ENCODE results near the gene MYCBPAP.

MYCBPAP gene

DNA sequence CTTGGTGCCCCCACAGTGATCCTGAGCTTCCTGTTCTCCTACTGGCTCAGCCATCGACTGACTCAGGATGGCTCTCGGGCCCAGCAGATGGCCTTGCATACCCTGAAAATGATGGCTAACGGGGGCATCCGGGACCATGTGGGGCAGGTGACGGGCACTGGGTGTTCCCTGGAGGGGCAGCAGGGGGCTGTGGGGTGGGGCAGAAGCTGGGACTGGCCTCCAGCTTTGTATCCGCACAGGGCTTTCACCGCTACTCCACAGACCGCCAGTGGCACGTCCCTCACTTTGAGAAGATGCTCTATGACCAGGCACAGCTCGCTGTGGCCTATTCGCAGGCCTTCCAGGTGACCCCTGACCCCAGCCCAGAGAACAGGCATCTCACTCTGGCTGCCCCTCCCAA lies 41.7 kb downstream of the MYCBPAP start:
- DNase-seq (ENCODE audit: low read depth in 1 of 2, low spot score in 1 of 2), result no peak

DNA sequence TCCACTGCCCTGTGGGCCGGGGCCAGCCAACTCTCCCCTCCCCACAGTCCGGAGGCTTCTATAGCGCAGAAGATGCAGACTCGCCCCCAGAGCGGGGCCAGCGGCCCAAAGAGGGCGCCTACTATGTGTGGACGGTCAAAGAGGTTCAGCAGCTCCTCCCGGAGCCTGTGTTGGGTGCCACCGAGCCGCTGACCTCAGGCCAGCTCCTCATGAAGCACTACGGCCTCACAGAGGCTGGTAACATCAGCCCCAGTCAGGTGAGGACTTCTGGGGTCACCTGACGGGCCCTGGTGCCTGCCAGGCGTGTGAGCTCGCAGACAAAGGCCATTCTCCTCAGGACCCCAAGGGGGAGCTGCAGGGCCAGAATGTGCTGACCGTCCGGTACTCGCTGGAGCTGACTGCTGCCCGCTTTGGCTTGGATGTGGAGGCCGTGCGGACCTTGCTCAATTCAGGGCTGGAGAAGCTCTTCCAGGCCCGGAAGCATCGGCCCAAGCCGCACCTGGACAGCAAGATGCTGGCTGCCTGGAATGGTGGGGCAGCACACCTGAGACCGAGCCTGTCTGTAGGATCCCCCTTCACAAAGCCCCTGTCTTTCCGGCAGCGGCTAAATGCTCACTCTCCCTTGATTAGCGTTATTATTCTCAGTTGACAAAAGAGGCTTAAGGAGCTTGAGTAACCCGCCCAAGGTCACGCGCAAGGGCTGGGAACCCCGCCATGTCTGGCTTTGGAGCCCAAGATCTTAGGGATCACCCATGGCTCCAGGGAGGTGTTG lies 42.6 kb downstream of the MYCBPAP start:
- DNase-seq (ENCODE audit: low read depth in 1 of 2, low spot score in 1 of 2), result no peak

- DNase-seq (ENCODE audit: low read depth in 1 of 2, low spot score in 1 of 2), result no peak
Observed at GRCh38 chr17:50551433-50551815, 43.2 kb downstream of the MYCBPAP start.

GRCh38 chr17:50551884-50552283 lies 43.6 kb downstream of the MYCBPAP start:
- no peak for DNase-seq (ENCODE audit: low read depth in 1 of 2, low spot score in 1 of 2)

GRCh38 chr17:50554201-50554600 lies 46.0 kb downstream of the MYCBPAP start:
- no peak for DNase-seq (ENCODE audit: low read depth in 1 of 2, low spot score in 1 of 2)

GRCh38 chr17:50556803-50557202 lies 48.6 kb downstream of the MYCBPAP start:
- no peak for DNase-seq (ENCODE audit: low read depth in 1 of 2, low spot score in 1 of 2)

DNA sequence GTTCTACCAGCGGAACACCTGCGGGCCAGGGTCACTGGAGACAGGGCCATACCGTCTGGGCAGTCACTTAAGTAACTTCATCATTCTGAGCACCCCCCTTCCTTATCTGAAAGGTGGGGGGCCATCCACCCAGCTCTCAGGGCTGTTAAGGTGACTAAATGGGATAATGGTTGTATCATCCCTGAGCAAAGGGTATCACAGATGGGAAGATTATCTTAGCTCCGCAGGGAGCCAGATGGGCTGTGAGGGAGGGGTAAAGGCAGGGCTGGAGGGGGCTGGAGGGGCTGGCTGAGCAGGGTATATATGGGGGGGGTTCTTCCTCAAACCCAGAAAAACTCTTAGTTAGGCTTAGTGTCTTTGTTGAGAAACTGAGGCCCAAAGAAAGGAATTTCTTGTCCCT lies 49.4 kb downstream of the MYCBPAP start:
- no peak for DNase-seq (ENCODE audit: low read depth in 1 of 2, low spot score in 1 of 2)

- DNase-seq (ENCODE audit: low read depth in 1 of 2, low spot score in 1 of 2), result no peak
Observed at GRCh38 chr17:50558091-50558490, 49.9 kb downstream of the MYCBPAP start.

DNA sequence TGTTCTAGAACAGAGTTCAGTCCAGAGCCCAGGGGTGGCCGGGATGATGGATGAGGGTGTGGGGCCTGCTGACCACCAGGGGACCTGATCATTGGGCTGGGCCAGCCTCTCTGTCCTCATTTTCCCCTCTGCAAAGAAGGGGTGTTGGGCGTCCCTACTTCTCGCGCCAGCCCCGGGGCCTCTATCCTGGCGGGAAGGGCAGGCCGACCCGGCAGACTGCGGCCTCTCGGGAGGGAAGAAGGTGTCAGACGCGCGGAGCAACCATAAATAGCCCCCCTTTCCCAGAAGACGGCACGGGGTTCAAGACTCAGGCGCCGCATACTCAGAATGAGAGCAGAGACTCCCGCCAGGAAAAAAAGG lies 50.3 kb downstream of the MYCBPAP start:
- DNase-seq (ENCODE audit: low read depth in 1 of 2, low spot score in 1 of 2), result no peak

GRCh38 chr17:50558941-50559614 lies 50.8 kb downstream of the MYCBPAP start:
- no peak for DNase-seq (ENCODE audit: low read depth in 1 of 2, low spot score in 1 of 2)

GRCh38 chr17:50559674-50560184 lies 51.5 kb downstream of the MYCBPAP start:
- no peak for DNase-seq (ENCODE audit: low read depth in 1 of 2, low spot score in 1 of 2)

DNA sequence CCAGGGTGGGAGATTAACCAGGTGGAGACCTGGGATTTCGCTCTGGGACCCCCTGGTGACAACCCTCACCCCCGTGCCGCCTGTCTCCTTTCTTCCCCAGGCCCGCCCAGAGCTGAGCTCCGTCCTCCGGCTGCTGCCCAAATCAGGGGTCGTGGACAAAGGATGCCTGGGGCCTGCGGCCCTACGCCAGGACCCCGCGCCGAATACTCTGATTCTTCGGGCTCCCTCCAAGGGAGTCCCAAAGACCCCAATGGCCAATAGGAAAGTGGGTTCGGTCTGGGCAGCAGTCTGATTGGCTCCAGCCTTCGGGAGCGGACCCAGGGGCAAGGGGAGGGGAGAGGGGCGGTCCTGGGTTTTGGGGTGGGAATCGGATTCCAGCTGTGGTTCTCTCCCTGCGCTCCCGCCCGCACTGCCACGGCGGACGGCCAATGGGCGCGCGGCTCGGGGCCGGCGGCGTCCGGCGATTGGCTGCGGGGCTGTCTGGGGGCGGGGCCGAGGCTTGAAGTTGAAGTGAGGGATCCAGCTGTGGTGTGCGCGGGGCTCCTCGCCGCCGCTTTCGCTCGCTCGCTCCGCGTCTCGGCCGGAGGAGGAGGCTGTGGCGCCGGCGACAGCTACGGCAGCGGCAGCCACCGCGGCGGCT lies 52.1 kb downstream of the MYCBPAP start, which contains the start of gene CACNA1G:
TSS of gene CACNA1G (plus strand) at position 531 of the 640 bp plus-strand sequence. CDS start 745 bp downstream, outside the sequence.
- DNase-seq (ENCODE audit: low read depth in 1 of 2, low spot score in 1 of 2), result peak; percentile 76 to 84

DNA sequence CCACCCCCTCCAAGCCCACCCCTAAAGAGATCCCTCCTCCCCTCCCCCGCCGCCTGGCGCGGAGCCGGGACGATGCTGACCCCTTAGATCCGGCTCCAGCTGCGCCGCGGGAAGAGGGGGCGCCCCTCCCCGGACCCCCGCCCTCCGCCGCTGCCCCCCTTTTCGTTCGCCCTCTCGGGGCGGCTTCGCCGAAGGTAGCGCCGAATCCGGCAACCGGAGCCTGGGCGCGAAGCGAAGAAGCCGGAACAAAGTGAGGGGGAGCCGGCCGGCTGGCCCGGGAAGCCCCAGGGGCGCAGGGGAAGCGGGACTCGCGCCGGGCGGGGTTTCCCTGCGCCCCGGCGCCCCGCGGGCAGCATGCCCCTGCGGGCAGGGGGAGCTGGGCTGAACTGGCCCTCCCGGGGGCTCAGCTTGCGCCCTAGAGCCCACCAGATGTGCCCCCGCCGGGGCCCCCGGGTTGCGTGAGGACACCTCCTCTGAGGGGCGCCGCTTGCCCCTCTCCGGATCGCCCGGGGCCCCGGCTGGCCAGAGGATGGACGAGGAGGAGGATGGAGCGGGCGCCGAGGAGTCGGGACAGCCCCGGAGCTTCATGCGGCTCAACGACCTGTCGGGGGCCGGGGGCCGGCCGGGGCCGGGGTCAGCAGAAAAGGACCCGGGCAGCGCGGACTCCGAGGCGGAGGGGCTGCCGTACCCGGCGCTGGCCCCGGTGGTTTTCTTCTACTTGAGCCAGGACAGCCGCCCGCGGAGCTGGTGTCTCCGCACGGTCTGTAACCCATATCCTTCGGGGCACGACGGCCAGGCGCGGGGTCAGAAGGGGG lies 52.9 kb downstream of the MYCBPAP start:
- no peak for DNase-seq (ENCODE audit: low read depth in 1 of 2, low spot score in 1 of 2)

GRCh38 chr17:50561746-50562141 lies 53.5 kb downstream of the MYCBPAP start:
- no peak for DNase-seq (ENCODE audit: low read depth in 1 of 2, low spot score in 1 of 2)

DNA sequence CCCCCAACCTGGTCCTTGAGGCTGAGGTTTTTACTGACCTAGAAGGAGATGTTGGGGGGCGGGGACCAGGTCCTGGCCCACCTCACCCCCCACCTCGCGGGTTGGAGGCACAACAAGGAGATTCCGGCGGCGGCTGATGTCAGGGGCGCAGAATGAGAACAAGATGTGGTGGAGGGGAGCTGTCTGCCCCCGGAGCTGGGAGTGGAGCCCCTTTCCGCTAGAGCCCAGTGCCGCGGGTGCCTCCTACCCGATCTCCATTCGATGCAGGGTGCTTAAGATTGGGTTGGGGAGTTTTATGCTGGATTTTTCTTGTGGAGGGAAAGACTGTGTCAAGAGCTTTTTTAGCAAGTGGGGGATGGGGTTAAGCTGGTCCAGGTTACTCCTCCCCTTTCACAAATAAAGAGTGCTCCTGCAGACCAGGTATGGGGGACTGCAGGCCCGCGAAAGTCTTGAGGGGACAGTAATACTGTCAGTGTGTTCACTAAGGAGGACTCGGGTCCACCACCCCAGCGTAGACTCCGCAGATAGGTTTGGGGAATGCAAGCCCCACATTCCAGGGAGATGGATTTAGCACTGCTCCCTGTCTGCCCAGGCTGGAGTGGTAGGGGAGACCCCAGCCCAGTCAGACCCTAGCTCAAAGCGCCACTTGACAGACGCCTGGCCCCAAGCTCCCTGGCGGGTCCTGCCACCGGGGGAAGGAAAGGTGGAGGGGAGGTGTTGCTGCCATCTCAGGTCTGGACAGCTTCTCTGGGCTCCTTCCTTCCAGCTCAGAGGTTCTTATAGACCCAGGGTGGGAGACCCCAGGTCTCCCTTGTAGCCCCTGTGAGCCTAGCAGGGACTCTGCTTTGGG lies 54.2 kb downstream of the MYCBPAP start:
- DNase-seq (ENCODE audit: low read depth in 1 of 2, low spot score in 1 of 2), result no peak

DNA sequence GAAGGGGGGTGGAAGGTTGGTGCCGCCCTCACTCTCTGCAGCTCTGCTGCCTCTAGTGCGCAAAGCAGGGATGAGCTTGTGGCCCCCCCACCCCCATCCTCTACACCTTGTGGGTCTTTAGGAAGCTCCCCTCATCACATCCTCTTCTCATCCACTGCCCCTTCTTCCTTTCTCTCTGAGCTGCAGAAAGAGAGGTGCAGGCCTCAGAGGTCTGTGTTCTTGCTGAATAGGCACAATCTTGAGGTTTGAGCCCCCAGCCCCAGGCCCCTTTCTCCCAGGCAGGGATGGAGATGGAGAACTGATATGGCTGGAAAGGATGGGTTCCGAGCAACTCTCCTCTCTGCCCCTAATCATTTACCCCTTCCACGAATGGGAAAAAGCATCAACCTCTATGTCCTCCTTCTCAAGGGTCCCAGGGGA lies 54.9 kb downstream of the MYCBPAP start:
- no peak for DNase-seq (ENCODE audit: low read depth in 1 of 2, low spot score in 1 of 2)

- no peak for DNase-seq (ENCODE audit: low read depth in 1 of 2, low spot score in 1 of 2)
Observed at GRCh38 chr17:50564916-50565315, 56.7 kb downstream of the MYCBPAP start.

DNA sequence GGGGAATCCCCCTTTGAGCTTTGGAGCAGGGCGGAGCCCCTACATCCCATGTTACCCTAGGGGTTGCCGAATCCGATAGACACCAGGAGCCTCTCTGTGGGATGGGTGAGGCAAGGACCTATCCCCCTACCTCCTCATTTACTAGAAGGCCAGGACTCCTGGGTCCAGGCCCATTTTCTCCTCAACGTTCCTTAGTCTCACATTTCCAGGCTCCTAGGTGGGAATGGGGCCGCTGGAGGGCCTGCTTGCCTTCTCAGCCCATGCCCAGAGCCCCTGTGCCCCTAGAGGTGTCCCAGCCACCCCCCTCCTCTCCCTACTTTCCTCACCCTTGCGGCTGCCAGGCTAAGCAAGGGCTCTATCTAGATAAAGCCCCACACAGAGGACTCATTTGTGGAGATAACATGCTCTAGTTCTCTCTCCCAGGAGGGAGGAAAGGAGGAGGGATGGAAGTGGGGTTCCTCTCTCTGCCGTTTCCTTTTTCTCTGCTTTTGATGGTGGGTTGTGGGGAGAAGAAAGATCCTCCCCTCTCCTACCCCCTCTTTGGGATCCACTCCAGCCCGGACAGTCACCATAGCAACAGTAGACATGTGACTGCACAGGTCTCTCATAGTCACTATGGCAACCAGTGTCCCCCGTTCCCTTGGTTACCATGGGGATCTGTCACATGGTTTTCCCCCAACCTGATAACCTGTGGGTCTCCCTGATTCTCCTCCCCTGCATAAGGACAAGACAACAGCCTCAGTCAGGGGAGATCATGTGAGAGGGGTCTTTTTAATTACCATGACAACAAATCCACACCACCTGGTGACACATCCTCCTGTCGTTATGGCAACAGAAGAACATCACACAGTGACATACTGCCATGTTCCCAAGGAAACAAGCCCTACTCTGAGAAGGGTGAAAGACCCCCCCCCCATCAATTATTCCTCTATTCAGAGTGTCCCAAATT lies 57.4 kb downstream of the MYCBPAP start:
- no peak for DNase-seq (ENCODE audit: low read depth in 1 of 2, low spot score in 1 of 2)

GRCh38 chr17:50566886-50567285 lies 58.6 kb downstream of the MYCBPAP start:
- DNase-seq (ENCODE audit: low read depth in 1 of 2, low spot score in 1 of 2), result no peak
